ENCODE results near the gene HAS3. TPM values are rescaled to one million over a fixed set of nuclear protein-coding genes. Genes with fewer than 3 reads are reported as not detected.

Gene HAS3
- total RNA-seq, 4 donors from 2014 or later, result 0.78 to 3.3 (median 1.2) TPM

- Histone ChIP-seq H3K27ac (no peak overlapping the region), H3K36me3 (peaks cover 0 to 91% of the 10 kb centered on the region in 2 donors), H3K4me1 (peaks cover 0 to 30% (median 0%) of the 10 kb centered on the region in 3 donors), H3K27me3 (no peaks in the 10 kb centered on the region), H3K4me3 (no peak overlapping the region), H3K9me3 (no peaks in the 10 kb centered on the region)
- ATAC-seq, result no peak
- WGBS, 2 donors (ENCODE audit: low coverage in 1 of 2), result 53 to 67% methylated on average over 1 of the region's 1 CpG
- no peak for TF ChIP-seq EP300 (IDR thresholded peaks at IDR 0.05)
- no peak for TF ChIP-seq POLR2AphosphoS5 (IDR thresholded peaks at IDR 0.05)
- TF ChIP-seq POLR2A (IDR thresholded peaks at IDR 0.05), result no peak
- TF ChIP-seq CTCF (IDR thresholded peaks at IDR 0.05), result no peak
These were observed 10.4 kb downstream of the HAS3 start for GRCh38 chr16:69115837-69116236.

DNA sequence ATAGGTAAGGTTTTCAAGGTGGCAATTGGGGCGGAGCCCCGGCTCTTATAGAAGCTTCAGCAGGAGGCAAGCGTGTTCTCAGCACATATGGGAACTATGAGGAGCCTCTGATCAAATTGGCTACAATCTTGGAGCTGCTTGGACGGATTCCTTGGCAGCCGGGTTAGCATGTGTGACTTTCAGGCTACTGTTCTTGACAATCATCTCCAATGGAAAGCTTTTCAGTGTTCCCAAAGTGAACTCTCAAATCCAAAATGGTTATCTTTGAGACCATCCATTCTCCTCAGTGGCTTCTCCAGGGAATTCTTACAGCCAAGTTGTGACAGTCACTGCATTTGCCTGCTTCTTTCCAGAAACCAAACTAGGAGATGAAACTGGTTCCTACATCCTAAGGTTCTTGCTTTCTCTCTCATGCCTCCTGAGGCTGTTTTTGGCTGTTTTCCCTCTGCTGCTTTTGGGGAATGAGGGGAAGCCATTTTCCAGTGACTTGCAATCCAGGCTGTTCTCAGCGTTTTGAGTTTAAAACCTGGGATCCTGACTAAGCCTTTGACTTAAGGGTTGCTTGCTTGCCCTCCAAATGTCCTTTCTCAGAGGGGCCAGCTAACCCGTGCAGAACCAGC, 10.9 kb downstream of the HAS3 start:
- TF ChIP-seq POLR2A (IDR thresholded peaks at IDR 0.05) (no peak), CTCF (IDR thresholded peaks at IDR 0.05) (no peak), POLR2AphosphoS5 (IDR thresholded peaks at IDR 0.05) (no peak), EP300 (IDR thresholded peaks at IDR 0.05) (no peak)
- 67 to 94% methylated on average over 5 to 6 of the region's 7 CpGs for WGBS, 2 donors (ENCODE audit: low coverage in 1 of 2)
- no peak overlapping the region for H3K27ac ChIP-seq
- H3K27me3 ChIP-seq, result no peaks in the 10 kb centered on the region
- H3K36me3 ChIP-seq, result peaks cover 0 to 92% of the 10 kb centered on the region in 2 donors
- H3K4me3 ChIP-seq, result no peak overlapping the region
- no peaks in the 10 kb centered on the region for H3K9me3 ChIP-seq
- peaks cover 0 to 30% (median 0%) of the 10 kb centered on the region in 3 donors for H3K4me1 ChIP-seq
- no peak for ATAC-seq

GRCh38 chr16:69116906-69117305, 11.5 kb downstream of the HAS3 start:
- H3K4me3 ChIP-seq, result no peak overlapping the region
- no peaks in the 10 kb centered on the region for H3K9me3 ChIP-seq
- TF ChIP-seq POLR2A (IDR thresholded peaks at IDR 0.05) (no peak), POLR2AphosphoS5 (IDR thresholded peaks at IDR 0.05) (no peak), CTCF (IDR thresholded peaks at IDR 0.05) (no peak), EP300 (IDR thresholded peaks at IDR 0.05) (no peak)
- no peak overlapping the region for H3K27ac ChIP-seq
- H3K27me3 ChIP-seq, result no peaks in the 10 kb centered on the region
- peaks cover 0 to 92% of the 10 kb centered on the region in 2 donors for H3K36me3 ChIP-seq
- 46 to 52% methylated on average over 3 of the region's 6 CpGs for WGBS, 2 donors (ENCODE audit: low coverage in 1 of 2)
- peaks cover 0 to 30% (median 0%) of the 10 kb centered on the region in 3 donors for H3K4me1 ChIP-seq
- ATAC-seq, result no peak

GRCh38 chr16:69118468-69118867, 13.0 kb downstream of the HAS3 start:
- no peaks in the 10 kb centered on the region for H3K27me3 ChIP-seq
- peaks cover 0 to 30% (median 0%) of the 10 kb centered on the region in 3 donors for H3K4me1 ChIP-seq
- TF ChIP-seq EP300 (IDR thresholded peaks at IDR 0.05) (no peak), POLR2AphosphoS5 (IDR thresholded peaks at IDR 0.05) (no peak)
- H3K27ac ChIP-seq, result no peak overlapping the region
- 87 to 100% methylated on average over 1 to 2 of the region's 2 CpGs for WGBS, 2 donors (ENCODE audit: low coverage in 1 of 2)
- ATAC-seq, result no peak
- no peak overlapping the region for H3K4me3 ChIP-seq
- H3K9me3 ChIP-seq, result no peaks in the 10 kb centered on the region
- H3K36me3 ChIP-seq, result peaks cover 0 to 84% of the 10 kb centered on the region in 2 donors

DNA sequence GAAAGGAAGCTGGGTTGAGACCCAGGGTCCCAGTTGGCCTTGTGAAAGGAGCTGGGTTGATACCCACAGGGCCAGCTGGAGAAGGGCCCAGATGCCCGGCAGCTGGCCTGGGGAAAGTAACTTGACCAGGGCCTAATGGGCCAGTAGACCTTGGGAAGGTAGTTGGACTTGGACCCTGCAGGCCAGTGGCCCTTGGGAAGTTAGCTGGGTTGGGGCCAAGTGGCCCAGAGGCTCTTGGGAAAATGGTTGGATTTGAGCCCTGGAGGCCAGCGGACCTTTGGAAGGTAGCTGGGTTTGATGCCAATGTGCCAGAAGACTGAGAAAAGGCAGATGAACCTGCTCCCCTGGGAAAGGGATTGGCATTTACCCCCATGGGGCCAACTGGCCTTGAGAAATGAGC, 13.5 kb downstream of the HAS3 start:
- Histone ChIP-seq H3K27me3 (no peaks in the 10 kb centered on the region), H3K27ac (no peak overlapping the region), H3K4me1 (peaks cover 0 to 30% (median 0%) of the 10 kb centered on the region in 3 donors), H3K36me3 (peaks cover 0 to 78% of the 10 kb centered on the region in 2 donors), H3K9me3 (no peaks in the 10 kb centered on the region), H3K4me3 (no peak overlapping the region)
- WGBS, 2 donors (ENCODE audit: low coverage in 1 of 2), result 100% methylated on average over 1 of the region's 2 CpGs; no CpG with 5 or more reads in 1 of the 2 donors
- no peak for TF ChIP-seq POLR2AphosphoS5 (IDR thresholded peaks at IDR 0.05)
- TF ChIP-seq CTCF (IDR thresholded peaks at IDR 0.05), result no peak
- TF ChIP-seq EP300 (IDR thresholded peaks at IDR 0.05), result no peak
- TF ChIP-seq POLR2A (IDR thresholded peaks at IDR 0.05), result no peak
- ATAC-seq, result no peak
